Mesendoderm (in vitro differentiated cells): ENCODE data around the gene GPC1.

Source experiments
- DNase-seq: peaks from one replicate; pipeline ENCODE4 v3.0.0; 2013
- H2AK5ac ChIP-seq: 2 replicates; pipeline ENCODE4 v1.6.1; 2013; ENCODE audit warnings: low read length, inconsistent platforms
- H2BK120ac ChIP-seq: 2 replicates; pipeline ENCODE4 v1.6.1; 2013; ENCODE audit warnings: low read depth, mild to moderate bottlenecking, low read length, moderate library complexity, mixed read lengths
- H2BK15ac ChIP-seq: replicated peaks from 2 replicates; pipeline ENCODE4 v1.6.1; 2013; ENCODE audit warnings: low read depth, mild to moderate bottlenecking, moderate library complexity
- H2BK5ac ChIP-seq: 2 replicates; pipeline ENCODE4 v1.6.1; 2013; ENCODE audit warnings: low read length, inconsistent platforms
- H3K18ac ChIP-seq: 2 replicates; pipeline ENCODE4 v1.6.1; 2013; ENCODE audit warnings: mild to moderate bottlenecking, low read length, mixed read lengths
- H3K23ac ChIP-seq: one replicate; pipeline ENCODE4 v1.6.1; 2013; ENCODE audit warnings: low read length
- H3K27ac ChIP-seq: 2 replicates; pipeline ENCODE4 v1.5.1; 2013; ENCODE audit warnings: low read depth, mild to moderate bottlenecking, inconsistent platforms, low read length, moderate library complexity
- H3K27me3 ChIP-seq: 2 replicates; pipeline ENCODE4 v1.6.1; 2013; ENCODE audit warnings: low read length, control low read depth, mild to moderate bottlenecking, inconsistent platforms; ENCODE audit not compliant: insufficient read depth, poor library complexity
- H3K36me3 ChIP-seq: 2 replicates; pipeline ENCODE4 v1.6.1; 2013; ENCODE audit warnings: low read length, inconsistent platforms; ENCODE audit not compliant: control insufficient read depth, insufficient read depth
- H3K4ac ChIP-seq: one replicate; pipeline ENCODE4 v1.6.1; 2013; ENCODE audit warnings: low read depth, mild to moderate bottlenecking, low read length, moderate library complexity
- H3K4me1 ChIP-seq: 2 replicates; pipeline ENCODE4 v1.6.1; 2013; ENCODE audit warnings: low read depth, low read length, inconsistent platforms; ENCODE audit not compliant: control insufficient read depth
- H3K4me2 ChIP-seq: 2 replicates; pipeline ENCODE4 v1.6.1; 2013; ENCODE audit warnings: low read length
- H3K4me3 ChIP-seq: 2 replicates; pipeline ENCODE4 v1.5.1; 2013; ENCODE audit warnings: mild to moderate bottlenecking, low read length
- H3K56ac ChIP-seq: one replicate; pipeline ENCODE4 v1.6.1; 2013; ENCODE audit warnings: low read length
- H3K79me1 ChIP-seq: 2 replicates; pipeline ENCODE4 v1.6.1; 2013; ENCODE audit warnings: low read length, inconsistent platforms
- H3K79me2 ChIP-seq: 2 replicates; pipeline ENCODE4 v1.6.1; 2013; ENCODE audit warnings: mild to moderate bottlenecking, low read length; ENCODE audit not compliant: control insufficient read depth, insufficient read depth
- H3K9ac ChIP-seq: 2 replicates; pipeline ENCODE4 v1.6.1; 2013; ENCODE audit warnings: low read length, inconsistent platforms
- H4K5ac ChIP-seq: one replicate; pipeline ENCODE4 v1.6.1; 2013; ENCODE audit warnings: low read length
- H4K8ac ChIP-seq: one replicate; pipeline ENCODE4 v1.6.1; 2013; ENCODE audit warnings: low read depth, mild to moderate bottlenecking, control low read depth, low read length, moderate library complexity
- WGBS: extraction: QIAGEN DNeasy Blood & Tissue Kit; methylation state at CpG from one replicate; pipeline ENCODE4 v1.1.7; 2013; ENCODE audit warnings: low lambda C conversion rate, missing lambda C conversion rate; ENCODE audit not compliant: insufficient coverage; ENCODE audit errors: extremely low coverage; 5-methylcytosine and 5-hydroxymethylcytosine counted together

Gene GPC1

DNA sequence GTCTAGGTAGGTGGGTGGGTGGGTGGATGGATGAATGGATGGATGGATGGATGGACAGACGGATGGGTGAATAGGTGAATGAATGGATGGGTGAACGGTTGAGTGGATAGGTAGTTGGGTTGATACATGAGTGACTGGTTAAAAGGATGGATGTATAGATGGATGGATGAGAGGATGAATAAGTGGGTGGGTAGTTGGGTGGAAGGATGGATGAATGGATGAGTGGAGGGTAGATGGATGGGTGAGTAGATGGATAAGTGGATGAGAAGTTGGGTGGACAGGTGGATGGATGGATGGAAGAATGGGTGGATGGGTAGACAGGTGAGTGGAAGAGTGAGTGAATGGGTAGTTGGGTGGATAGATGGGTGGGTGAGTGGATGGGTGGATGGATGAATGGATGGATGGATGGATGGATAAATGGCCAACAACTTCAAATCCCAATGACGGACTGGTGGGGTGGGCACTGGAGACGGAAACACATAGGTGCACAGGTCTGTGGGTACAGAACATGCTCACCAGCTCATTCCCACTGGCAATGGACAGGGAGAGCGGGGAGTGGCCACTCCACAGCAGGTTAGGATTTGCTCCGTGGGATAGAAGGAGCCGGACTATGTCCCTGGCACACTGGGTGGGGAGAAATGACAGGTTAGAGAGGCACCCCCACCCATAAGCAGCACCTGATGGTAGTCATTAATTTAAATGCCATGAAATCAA, 73.5 kb downstream of the GPC1 start:
- no peak overlapping the region for H3K56ac ChIP-seq
- H3K4me1 ChIP-seq = no peaks in the 10 kb centered on the region
- H2BK5ac ChIP-seq = no peak overlapping the region
- H2AK5ac ChIP-seq = no peak overlapping the region
- no peak overlapping the region for H3K4me2 ChIP-seq
- H3K4me3 ChIP-seq = no peak overlapping the region
- no peak overlapping the region for H2BK120ac ChIP-seq
- H3K27ac ChIP-seq = no peak overlapping the region
- H3K79me2 ChIP-seq = no peaks in the 10 kb centered on the region
- no peak overlapping the region for H3K9ac ChIP-seq
- no peak overlapping the region for H4K5ac ChIP-seq
- 100% methylated on average over 1 of the region's 7 CpGs for WGBS
- H3K36me3 ChIP-seq = no peaks in the 10 kb centered on the region
- H3K27me3 ChIP-seq = no peaks in the 10 kb centered on the region
- no peak for DNase-seq
- no peak overlapping the region for H2BK15ac ChIP-seq
- no peaks in the 10 kb centered on the region for H3K79me1 ChIP-seq
- H3K23ac ChIP-seq = no peak overlapping the region
- no peak overlapping the region for H3K18ac ChIP-seq
- H4K8ac ChIP-seq = no peak overlapping the region
- no peak overlapping the region for H3K4ac ChIP-seq

- no peak overlapping the region for H3K4me2 ChIP-seq
These were observed 74.4 kb downstream of the GPC1 start for GRCh38 chr2:240509667-240510512.

GRCh38 chr2:240510513-240511210, 75.2 kb downstream of the GPC1 start:
- no peak overlapping the region for H3K4me3 ChIP-seq
- H3K79me1 ChIP-seq = no peaks in the 10 kb centered on the region
- no peaks in the 10 kb centered on the region for H3K4me1 ChIP-seq
- no peak overlapping the region for H2BK15ac ChIP-seq
- H3K27me3 ChIP-seq = no peaks in the 10 kb centered on the region
- WGBS = no CpG with 5 or more reads among the region's 12 CpGs
- H2AK5ac ChIP-seq = no peak overlapping the region
- H2BK5ac ChIP-seq = no peak overlapping the region
- H3K4me2 ChIP-seq = no peak overlapping the region
- no peak for DNase-seq
- H4K8ac ChIP-seq = no peak overlapping the region
- no peak overlapping the region for H3K9ac ChIP-seq
- H3K79me2 ChIP-seq = no peaks in the 10 kb centered on the region
- H4K5ac ChIP-seq = no peak overlapping the region
- no peak overlapping the region for H3K18ac ChIP-seq
- no peak overlapping the region for H3K23ac ChIP-seq
- H3K27ac ChIP-seq = no peak overlapping the region
- no peak overlapping the region for H2BK120ac ChIP-seq
- H3K4ac ChIP-seq = no peak overlapping the region
- H3K56ac ChIP-seq = no peak overlapping the region
- no peaks in the 10 kb centered on the region for H3K36me3 ChIP-seq

More at GRCh38 chr2:240509667-240510512, 74.4 kb downstream of the GPC1 start:
- H3K23ac ChIP-seq = no peak overlapping the region
- H3K79me2 ChIP-seq = no peaks in the 10 kb centered on the region
- DNase-seq = no peak
- H3K9ac ChIP-seq = no peak overlapping the region
- no peak overlapping the region for H3K4ac ChIP-seq
- H2AK5ac ChIP-seq = no peak overlapping the region
- no peaks in the 10 kb centered on the region for H3K36me3 ChIP-seq
- WGBS = no CpG with 5 or more reads among the region's 12 CpGs
- no peak overlapping the region for H2BK15ac ChIP-seq
- no peak overlapping the region for H3K4me3 ChIP-seq
- no peaks in the 10 kb centered on the region for H3K27me3 ChIP-seq
- no peaks in the 10 kb centered on the region for H3K4me1 ChIP-seq
- H3K27ac ChIP-seq = no peak overlapping the region
- no peak overlapping the region for H2BK120ac ChIP-seq
- H3K79me1 ChIP-seq = no peaks in the 10 kb centered on the region
- H4K8ac ChIP-seq = no peak overlapping the region
- no peak overlapping the region for H3K56ac ChIP-seq
- no peak overlapping the region for H2BK5ac ChIP-seq
- no peak overlapping the region for H4K5ac ChIP-seq
- H3K18ac ChIP-seq = no peak overlapping the region

DNA sequence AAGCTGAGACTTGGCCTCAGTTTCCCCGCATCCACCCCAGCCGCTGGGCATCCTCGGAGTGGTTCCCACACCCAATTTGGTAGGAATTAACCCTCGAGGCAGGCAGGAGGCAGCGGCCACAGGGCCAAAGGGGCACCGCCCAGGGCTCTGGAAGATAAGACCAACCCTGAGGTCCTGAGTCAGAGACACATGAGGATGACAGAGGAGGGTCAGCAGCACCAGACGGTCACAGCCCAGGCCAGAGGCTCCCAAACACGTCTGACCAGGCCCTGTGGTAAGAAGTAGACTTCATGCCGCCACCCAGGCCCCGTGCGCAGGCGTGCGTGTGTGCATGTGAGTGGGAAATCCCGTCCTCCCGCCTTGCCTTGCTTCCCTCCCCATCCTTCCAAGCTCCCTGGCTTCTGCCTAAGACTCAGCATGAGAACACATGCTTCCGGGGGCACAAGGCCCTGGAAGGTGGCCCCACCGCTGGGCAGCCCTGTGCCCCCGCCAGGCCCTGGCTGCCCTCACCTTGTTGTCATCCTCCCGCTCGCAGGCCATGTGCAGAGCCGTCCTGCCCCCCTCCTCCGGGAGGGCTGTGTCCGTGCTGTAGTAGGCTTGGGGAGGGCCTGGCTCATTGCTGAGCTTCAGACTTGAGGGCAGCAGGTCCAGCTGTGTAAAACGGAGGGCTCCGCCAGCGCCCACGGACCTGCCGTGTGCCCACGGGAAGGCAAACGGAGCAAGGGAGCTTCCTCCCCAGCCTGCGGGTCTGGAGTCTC, 76.1 kb downstream of the GPC1 start:
- no peaks in the 10 kb centered on the region for H3K27me3 ChIP-seq
- H3K79me2 ChIP-seq = no peaks in the 10 kb centered on the region
- H2BK120ac ChIP-seq = no peak overlapping the region
- H3K4me2 ChIP-seq = no peak overlapping the region
- no peak overlapping the region for H3K4ac ChIP-seq
- WGBS = no CpG with 5 or more reads among the region's 31 CpGs
- H2BK15ac ChIP-seq = no peak overlapping the region
- no peak overlapping the region for H2BK5ac ChIP-seq
- H3K23ac ChIP-seq = no peak overlapping the region
- H3K4me1 ChIP-seq = no peaks in the 10 kb centered on the region
- H3K18ac ChIP-seq = no peak overlapping the region
- no peak overlapping the region for H3K56ac ChIP-seq
- no peaks in the 10 kb centered on the region for H3K36me3 ChIP-seq
- no peak overlapping the region for H4K5ac ChIP-seq
- H3K27ac ChIP-seq = no peak overlapping the region
- H3K79me1 ChIP-seq = no peaks in the 10 kb centered on the region
- H2AK5ac ChIP-seq = no peak overlapping the region
- H3K9ac ChIP-seq = no peak overlapping the region
- no peak for DNase-seq
- H3K4me3 ChIP-seq = no peak overlapping the region
- no peak overlapping the region for H4K8ac ChIP-seq

DNA sequence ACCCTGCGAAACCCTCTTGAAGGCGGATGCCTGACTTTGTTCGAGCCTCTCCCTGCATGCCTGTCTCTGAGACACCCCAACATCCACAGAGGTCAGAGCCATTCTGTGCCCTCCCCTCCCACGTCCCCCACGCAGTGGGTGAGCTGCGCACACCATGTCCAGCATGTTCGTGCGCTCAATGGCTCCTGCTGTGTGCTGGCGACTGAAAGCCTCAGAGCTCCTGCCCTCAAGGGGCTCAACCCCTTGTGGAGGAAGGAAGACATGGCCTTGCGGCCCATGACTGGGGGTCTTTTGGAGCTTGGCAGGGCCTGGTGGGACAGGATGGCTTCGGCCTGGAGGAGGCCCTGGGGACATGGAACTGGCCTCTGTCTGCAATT, 76.6 kb downstream of the GPC1 start:
- no peak overlapping the region for H3K4me3 ChIP-seq
- no peak overlapping the region for H3K9ac ChIP-seq
- no peak overlapping the region for H3K4ac ChIP-seq
- H3K79me1 ChIP-seq = no peaks in the 10 kb centered on the region
- H3K4me1 ChIP-seq = no peaks in the 10 kb centered on the region
- no peaks in the 10 kb centered on the region for H3K27me3 ChIP-seq
- H3K18ac ChIP-seq = no peak overlapping the region
- WGBS = no CpG with 5 or more reads among the region's 11 CpGs
- no peaks in the 10 kb centered on the region for H3K79me2 ChIP-seq
- H3K36me3 ChIP-seq = no peaks in the 10 kb centered on the region
- no peak overlapping the region for H2AK5ac ChIP-seq
- H3K56ac ChIP-seq = no peak overlapping the region
- no peak overlapping the region for H2BK15ac ChIP-seq
- no peak overlapping the region for H3K27ac ChIP-seq
- no peak overlapping the region for H2BK120ac ChIP-seq
- H2BK5ac ChIP-seq = no peak overlapping the region
- H3K23ac ChIP-seq = no peak overlapping the region
- no peak overlapping the region for H3K4me2 ChIP-seq
- H4K5ac ChIP-seq = no peak overlapping the region
- DNase-seq = no peak
- no peak overlapping the region for H4K8ac ChIP-seq
